ENCODE data around the gene CCL21. TPM values are rescaled to one million over a fixed set of nuclear protein-coding genes. Genes with fewer than 3 reads are reported as not detected.
A peak's percentile ranks its signal among the peaks of the same experiment; 100 is the strongest.

Gene CCL21
- total and polyA plus RNA-seq, 2 of the 4 experiments (the other 2 are of a cell fraction): not detected

DNA sequence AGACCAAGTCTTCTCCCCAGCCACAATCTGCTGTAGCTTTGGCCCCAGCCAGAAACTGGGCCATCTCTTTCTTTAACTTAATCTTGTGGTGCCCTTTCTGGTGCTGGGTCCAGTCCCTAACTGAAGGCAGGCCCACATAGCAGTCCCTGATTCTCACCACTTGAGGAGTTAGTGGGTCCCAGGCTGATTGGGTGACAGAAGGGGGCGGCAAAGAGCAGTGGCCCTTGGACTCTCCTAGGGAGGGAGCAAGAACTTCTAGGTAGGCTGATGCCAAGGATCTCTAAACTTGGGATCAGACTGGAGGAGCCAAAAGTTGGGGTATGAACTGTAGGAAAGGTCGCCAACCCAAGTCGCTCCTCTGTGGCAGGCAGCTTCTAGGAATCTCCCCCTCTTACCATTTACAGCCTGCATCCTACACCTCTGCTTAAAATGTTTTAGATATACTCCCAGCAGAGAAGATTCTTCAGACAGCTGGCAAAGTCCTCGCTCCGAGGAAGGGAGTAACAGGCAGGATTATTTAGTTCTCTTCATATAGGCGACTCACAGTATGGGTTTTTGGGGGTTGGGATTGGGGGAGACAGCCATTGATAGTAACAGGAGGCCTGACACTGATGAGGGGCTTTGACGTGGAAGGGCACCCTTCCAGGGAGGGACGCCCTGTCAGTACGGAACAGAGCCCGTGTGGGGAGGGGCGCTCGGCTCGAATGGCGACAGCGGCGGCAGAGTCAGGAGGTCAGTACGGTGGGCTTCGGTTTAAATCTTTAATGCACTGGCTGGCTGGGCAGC is 45.5 kb downstream of the CCL21 start:
- Histone ChIP-seq H4K20me1 (ENCODE audit: insufficient read depth, low read length) (peaks cover 9% of the 10 kb centered on the region), H3K14ac (replicated peaks; ENCODE audit: low read depth, low read length) (peak overlapping the region; percentile 44), H3K9ac (ENCODE audit: low read depth, low read length) (peak overlapping the region; percentile 67)

More for the DNA sequence above, 45.5 kb downstream of the CCL21 start:
- Histone ChIP-seq H2BK120ac (ENCODE audit: low read depth, low read length) (no peak overlapping the region), H2BK20ac (ENCODE audit: low read depth, low read length) (no peak overlapping the region), H2BK5ac (ENCODE audit: low read depth, low read length, poor library complexity, severe bottlenecking) (peak overlapping the region; percentile 18), H3K23ac (ENCODE audit: low read depth, low read length) (peak overlapping the region; percentile 71), H3K4ac (ENCODE audit: low read depth, low read length) (peak overlapping the region; percentile 74), H3K27me3 (ENCODE audit: control insufficient read depth, insufficient read depth, low read length) (no peaks in the 10 kb centered on the region), H2AFZ (replicated peaks; ENCODE audit: low read length, poor library complexity) (peak overlapping the region; percentile 96), H3K36me3 (ENCODE audit: control insufficient read depth, insufficient read depth, low read length) (peaks cover 7% of the 10 kb centered on the region), H3K18ac (ENCODE audit: low read depth, low read length) (no peak overlapping the region), H4K5ac (ENCODE audit: low read depth, low read length) (no peak overlapping the region), H3K27ac (ENCODE audit: insufficient read depth, low read length) (peak overlapping the region; percentile 66), H3K4me2 (ENCODE audit: low read depth, low read length) (peak overlapping the region; percentile 73), H3K4me1 (ENCODE audit: control insufficient read depth, insufficient read depth, low read length) (no peaks in the 10 kb centered on the region), H2BK15ac (ENCODE audit: low read depth, low read length) (no peak overlapping the region), H2AK9ac (replicated peaks; ENCODE audit: low read depth, low read length, poor library complexity) (peak overlapping the region; percentile 89), H3K9me1 (ENCODE audit: insufficient read depth, low read length) (peaks cover 13% of the 10 kb centered on the region), H4K8ac (ENCODE audit: low read depth in 2 of 2, low read length in 2 of 2) (peak overlapping the region in 1 of 2 experiments; percentile 80; a peak in 1 of 4 replicates), H3K79me1 (ENCODE audit: low read depth in 1 of 2, low read length in 2 of 2) (peaks cover 26 to 34% of the 10 kb centered on the region in 2 experiments), H2AK5ac (ENCODE audit: low read depth, low read length) (peak overlapping the region; percentile 82; the same call in 1 of the 2 replicates), H3K56ac (ENCODE audit: extremely low read depth, insufficient read depth, low read length) (no peak overlapping the region), H4K91ac (ENCODE audit: insufficient read depth, low read depth, low read length) (no peak overlapping the region), H3K4me3 (ENCODE audit: insufficient read depth, low read depth, low read length) (peak overlapping the region; percentile 56), H3K9me3 (ENCODE audit: control insufficient read depth, insufficient read depth, low read length) (no peaks in the 10 kb centered on the region)
- dilution Hi-C loops (cut with HindIII; ENCODE audit: low sequenced_read_pairs, unreplicated experiment): no loop called here
- no TSS peak for BruUV-seq (replicated peaks)
- POLR2A ChIA-PET (ENCODE audit: unreplicated experiment): no interaction called here
- in situ Hi-C loops (cut with MboI; ENCODE audit: low sequenced_read_pairs): no loop called here
- ATAC-seq (ENCODE audit: low read depth) (peak; percentile 39), DNase-seq (peak; percentile 69)
- no CpG with 5 or more reads among the region's 18 CpGs for WGBS, 2 experiments (ENCODE audit: extremely low coverage in 2 of 2, insufficient read length in 1 of 2)
- intact Hi-C loops (cut with micrococcal nuclease): no loop called here
- TF ChIP-seq RAD21 (IDR thresholded peaks at IDR 0.05; ENCODE audit: low read length) (peak; percentile 54), CEBPB (IDR thresholded peaks at IDR 0.05; ENCODE audit: low read depth, low read length) (no peak), MAZ (IDR thresholded peaks at IDR 0.05; ENCODE audit: borderline replicate concordance, low read depth, low read length) (peak; percentile 44; the same call in 1 of the 2 replicates), SMC3 (IDR thresholded peaks at IDR 0.05; ENCODE audit: low read depth, low read length) (peak; percentile 61)
- TF ChIP-seq, protein P1, sequence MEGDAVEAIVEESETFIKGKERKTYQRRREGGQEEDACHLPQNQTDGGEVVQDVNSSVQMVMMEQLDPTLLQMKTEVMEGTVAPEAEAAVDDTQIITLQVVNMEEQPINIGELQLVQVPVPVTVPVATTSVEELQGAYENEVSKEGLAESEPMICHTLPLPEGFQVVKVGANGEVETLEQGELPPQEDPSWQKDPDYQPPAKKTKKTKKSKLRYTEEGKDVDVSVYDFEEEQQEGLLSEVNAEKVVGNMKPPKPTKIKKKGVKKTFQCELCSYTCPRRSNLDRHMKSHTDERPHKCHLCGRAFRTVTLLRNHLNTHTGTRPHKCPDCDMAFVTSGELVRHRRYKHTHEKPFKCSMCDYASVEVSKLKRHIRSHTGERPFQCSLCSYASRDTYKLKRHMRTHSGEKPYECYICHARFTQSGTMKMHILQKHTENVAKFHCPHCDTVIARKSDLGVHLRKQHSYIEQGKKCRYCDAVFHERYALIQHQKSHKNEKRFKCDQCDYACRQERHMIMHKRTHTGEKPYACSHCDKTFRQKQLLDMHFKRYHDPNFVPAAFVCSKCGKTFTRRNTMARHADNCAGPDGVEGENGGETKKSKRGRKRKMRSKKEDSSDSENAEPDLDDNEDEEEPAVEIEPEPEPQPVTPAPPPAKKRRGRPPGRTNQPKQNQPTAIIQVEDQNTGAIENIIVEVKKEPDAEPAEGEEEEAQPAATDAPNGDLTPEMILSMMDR (conservative IDR thresholded peaks at IDR 0.05; ENCODE audit: low read depth, low read length): peak; percentile 99
- CTCF ChIA-PET: interaction anchor here (0.5 to 2.4 kb wide), 4 partner anchors 12 to 47 kb away, joined by 3 to 7 read pairs (median 5); partner anchors contain the start of gene IL11RA

Data from IMR-90 (cell line).